Stomach (tissue), 4 donors: ENCODE results near the gene FAM120B.

ENCODE experiments used
- EP300 ChIP-seq: sonication (generic); formaldehyde crosslinking; IDR thresholded peaks from one replicate; pipeline ENCODE4 v1.6.1; 2017; ENCODE audit warnings: antibody characterized with exemption
- POLR2A ChIP-seq, 4 donors: fragments of 450-650 bp; IDR thresholded peaks; one replicate each; pipeline ENCODE4 v1.6.1; 2016; ENCODE audit warnings: antibody characterized with exemption in 4 of 4, control low read depth in 2 of 4, mild to moderate bottlenecking in 1 of 4, moderate library complexity in 1 of 4
- POLR2AphosphoS5 ChIP-seq, 3 donors: sonication (generic); formaldehyde crosslinking; IDR thresholded peaks; one replicate each; pipeline ENCODE4 v1.6.1; 2016; ENCODE audit warnings: antibody characterized with exemption in 3 of 3
- TF ChIP-seq, protein P1 (sequence below), 7 experiments: fragments of 450-650 bp in 4 of 7; fragments of 200-600 bp in 3 of 7; sonication (generic) in 3 of 7; IDR thresholded peaks; one replicate each; pipeline ENCODE4 v1.5.1; 2016 to 2019; ENCODE audit warnings: antibody characterized with exemption in 7 of 7, control low read depth in 2 of 7, mild to moderate bottlenecking in 1 of 7

DNA sequence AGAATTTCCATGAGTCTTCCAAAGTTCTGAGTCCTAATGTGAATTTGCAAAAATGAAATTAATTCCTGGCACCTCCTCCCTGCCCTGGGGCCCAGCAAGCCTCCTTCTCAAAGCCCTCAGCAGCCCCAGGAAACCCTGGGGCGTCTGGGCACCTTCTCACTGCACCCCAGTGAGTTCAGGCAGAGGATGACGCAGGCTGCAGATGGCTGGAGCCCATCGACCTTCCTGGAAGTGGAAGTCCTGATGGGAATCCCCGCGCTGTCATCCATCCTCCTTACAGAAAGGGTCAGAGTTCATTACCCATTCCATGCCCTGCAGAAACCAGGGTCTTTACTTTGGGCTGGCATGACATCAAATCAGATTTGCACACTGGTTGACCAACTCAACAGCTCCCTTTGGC is 47.3 kb upstream of the FAM120B start:
- TF ChIP-seq, protein P1, sequence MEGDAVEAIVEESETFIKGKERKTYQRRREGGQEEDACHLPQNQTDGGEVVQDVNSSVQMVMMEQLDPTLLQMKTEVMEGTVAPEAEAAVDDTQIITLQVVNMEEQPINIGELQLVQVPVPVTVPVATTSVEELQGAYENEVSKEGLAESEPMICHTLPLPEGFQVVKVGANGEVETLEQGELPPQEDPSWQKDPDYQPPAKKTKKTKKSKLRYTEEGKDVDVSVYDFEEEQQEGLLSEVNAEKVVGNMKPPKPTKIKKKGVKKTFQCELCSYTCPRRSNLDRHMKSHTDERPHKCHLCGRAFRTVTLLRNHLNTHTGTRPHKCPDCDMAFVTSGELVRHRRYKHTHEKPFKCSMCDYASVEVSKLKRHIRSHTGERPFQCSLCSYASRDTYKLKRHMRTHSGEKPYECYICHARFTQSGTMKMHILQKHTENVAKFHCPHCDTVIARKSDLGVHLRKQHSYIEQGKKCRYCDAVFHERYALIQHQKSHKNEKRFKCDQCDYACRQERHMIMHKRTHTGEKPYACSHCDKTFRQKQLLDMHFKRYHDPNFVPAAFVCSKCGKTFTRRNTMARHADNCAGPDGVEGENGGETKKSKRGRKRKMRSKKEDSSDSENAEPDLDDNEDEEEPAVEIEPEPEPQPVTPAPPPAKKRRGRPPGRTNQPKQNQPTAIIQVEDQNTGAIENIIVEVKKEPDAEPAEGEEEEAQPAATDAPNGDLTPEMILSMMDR (IDR thresholded peaks at IDR 0.05), result no peak
- no peak for TF ChIP-seq POLR2AphosphoS5 (IDR thresholded peaks at IDR 0.05)
- TF ChIP-seq POLR2A (IDR thresholded peaks at IDR 0.05), result no peak
- no peak for TF ChIP-seq EP300
